Smooth muscle cell (in vitro differentiated cells): Measurements from ENCODE around the gene KRTAP7-1. TPM values are rescaled to one million over a fixed set of nuclear protein-coding genes. Genes with fewer than 3 reads are reported as not detected.

Experiments used
- DNase-seq: peaks from one replicate; lab custom pipeline; 2025; ENCODE audit not compliant: unreplicated experiment; lab: John Stamatoyannopoulos, UW
- H2AFZ ChIP-seq: fragments of 200-600 bp; sonication (generic); 2 replicates; pipeline ENCODE4 v1.6.0; 2016; ENCODE audit warnings: antibody characterized with exemption, low read depth, mild to moderate bottlenecking
- H3F3A ChIP-seq: fragments of 200-600 bp; sonication (generic); 2 replicates; pipeline ENCODE4 v1.6.0; 2017; ENCODE audit warnings: antibody characterized with exemption, low read depth
- H3K27ac ChIP-seq: fragments of 200-600 bp; sonication (generic); 2 replicates; pipeline ENCODE4 v1.5.1; 2016; ENCODE audit warnings: low read depth, mild to moderate bottlenecking
- H3K27me3 ChIP-seq: fragments of 200-600 bp; sonication (generic); 2 replicates; pipeline ENCODE4 v1.6.1; 2016; ENCODE audit warnings: low read depth, mild to moderate bottlenecking
- H3K36me3 ChIP-seq: fragments of 200-600 bp; sonication (generic); 2 replicates; pipeline ENCODE4 v1.5.1; 2016; ENCODE audit warnings: low read depth
- H3K4me1 ChIP-seq: fragments of 200-600 bp; sonication (generic); 2 replicates; pipeline ENCODE4 v1.5.1; 2016; ENCODE audit warnings: low read depth
- H3K4me2 ChIP-seq: fragments of 200-600 bp; sonication (generic); 2 replicates; pipeline ENCODE4 v1.6.0; 2016; ENCODE audit warnings: mild to moderate bottlenecking
- H3K4me3 ChIP-seq: fragments of 200-600 bp; sonication (generic); 2 replicates; pipeline ENCODE4 v1.5.1; 2016; ENCODE audit warnings: mild to moderate bottlenecking
- H3K79me2 ChIP-seq: fragments of 200-600 bp; sonication (generic); 2 replicates; pipeline ENCODE4 v1.6.0; 2016; ENCODE audit warnings: low read depth, mild to moderate bottlenecking
- H3K9ac ChIP-seq: fragments of 200-600 bp; sonication (generic); 2 replicates; pipeline ENCODE4 v1.6.0; 2016; ENCODE audit warnings: low read depth
- H3K9me3 ChIP-seq: fragments of 200-600 bp; sonication (generic); replicated peaks from 2 replicates; pipeline ENCODE4 v1.5.1; 2016; ENCODE audit warnings: low read depth
- H4K20me1 ChIP-seq: fragments of 200-600 bp; sonication (generic); 2 replicates; pipeline ENCODE4 v1.6.0; 2016; ENCODE audit warnings: low read depth
- WGBS: methylation state at CpG from one replicate; pipeline ENCODE4 v1.1.7; 2016; ENCODE audit warnings: low lambda C conversion rate; 5-methylcytosine and 5-hydroxymethylcytosine counted together
- polyA plus RNA-seq: library from polyadenylated mRNA; unstranded; fragments of >200 nt; fragmentation: Nextera tagmentation; extraction: Ambion mirVana; gene quantifications from 2 replicates; pipeline ENCODE4 v1.2.1, GENCODE V29; 2016
- total RNA-seq: library from RNA; depleted of rRNA; stranded (reverse); fragments of >200 nt; gene quantifications from 2 replicates; pipeline ENCODE4 v1.2.3, GENCODE V29; 2014
- TF ChIP-seq, protein P1 (sequence below): fragments of 200-600 bp; sonication (generic); IDR thresholded peaks from 2 replicates; pipeline ENCODE4 v1.5.1; 2017; ENCODE audit warnings: borderline replicate concordance, mild to moderate bottlenecking, antibody characterized with exemption; ENCODE audit not compliant: insufficient read depth, poor library complexity, severe bottlenecking

KRTAP7-1 gene, protein sequence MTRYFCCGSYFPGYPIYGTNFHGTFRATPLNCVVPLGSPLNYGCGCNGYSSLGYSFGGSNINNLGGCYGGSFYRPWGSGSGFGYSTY
- total RNA-seq (0.94 TPM in 1 of 2 replicates, not detected in the other), polyA plus RNA-seq (0.62 TPM in 1 of 2 replicates, not detected in the other)

DNA sequence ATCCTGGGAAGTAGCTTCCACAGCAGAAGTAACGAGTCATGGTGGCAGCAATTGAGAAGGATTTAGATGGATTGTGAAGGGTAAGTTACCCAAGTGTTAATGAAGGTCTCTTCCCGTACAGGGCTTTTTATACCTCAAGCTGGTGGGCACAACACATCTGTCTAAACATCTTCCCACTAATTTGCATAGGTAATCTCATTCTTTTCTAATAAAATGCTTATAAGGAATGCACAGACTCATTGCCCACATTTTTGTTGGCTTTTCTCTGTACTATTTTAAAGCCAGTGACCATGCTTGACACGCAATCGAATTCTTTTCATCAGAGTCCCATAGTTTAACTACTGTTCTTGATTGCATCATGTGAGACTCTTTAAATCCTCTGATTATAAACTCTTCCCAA is at the start of gene KRTAP7-1:
Gene KRTAP7-1, minus strand, starts transcription at position 101 of the 400 bp plus-strand sequence. Its CDS starts 61 bp downstream, at position 40.
- TF ChIP-seq, protein P1, sequence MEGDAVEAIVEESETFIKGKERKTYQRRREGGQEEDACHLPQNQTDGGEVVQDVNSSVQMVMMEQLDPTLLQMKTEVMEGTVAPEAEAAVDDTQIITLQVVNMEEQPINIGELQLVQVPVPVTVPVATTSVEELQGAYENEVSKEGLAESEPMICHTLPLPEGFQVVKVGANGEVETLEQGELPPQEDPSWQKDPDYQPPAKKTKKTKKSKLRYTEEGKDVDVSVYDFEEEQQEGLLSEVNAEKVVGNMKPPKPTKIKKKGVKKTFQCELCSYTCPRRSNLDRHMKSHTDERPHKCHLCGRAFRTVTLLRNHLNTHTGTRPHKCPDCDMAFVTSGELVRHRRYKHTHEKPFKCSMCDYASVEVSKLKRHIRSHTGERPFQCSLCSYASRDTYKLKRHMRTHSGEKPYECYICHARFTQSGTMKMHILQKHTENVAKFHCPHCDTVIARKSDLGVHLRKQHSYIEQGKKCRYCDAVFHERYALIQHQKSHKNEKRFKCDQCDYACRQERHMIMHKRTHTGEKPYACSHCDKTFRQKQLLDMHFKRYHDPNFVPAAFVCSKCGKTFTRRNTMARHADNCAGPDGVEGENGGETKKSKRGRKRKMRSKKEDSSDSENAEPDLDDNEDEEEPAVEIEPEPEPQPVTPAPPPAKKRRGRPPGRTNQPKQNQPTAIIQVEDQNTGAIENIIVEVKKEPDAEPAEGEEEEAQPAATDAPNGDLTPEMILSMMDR: no peak
- DNase-seq: no peak
- Histone ChIP-seq H3K36me3 (no peaks in the 10 kb centered on the region), H3K79me2 (no peaks in the 10 kb centered on the region), H3K27me3 (no peaks in the 10 kb centered on the region), H3K9me3 (no peaks in the 10 kb centered on the region), H3K9ac (no peak within 1 kb of the TSS), H4K20me1 (no peaks in the 10 kb centered on the region), H3K4me3 (no peak within 1 kb of the TSS), H3F3A (no peaks in the 10 kb centered on the region), H2AFZ (no peak within 1 kb of the TSS), H3K4me2 (no peak within 1 kb of the TSS), H3K4me1 (no peaks in the 10 kb centered on the region), H3K27ac (no peak within 1 kb of the TSS)
- WGBS: 82% methylated on average over 4 of the region's 4 CpGs

DNA sequence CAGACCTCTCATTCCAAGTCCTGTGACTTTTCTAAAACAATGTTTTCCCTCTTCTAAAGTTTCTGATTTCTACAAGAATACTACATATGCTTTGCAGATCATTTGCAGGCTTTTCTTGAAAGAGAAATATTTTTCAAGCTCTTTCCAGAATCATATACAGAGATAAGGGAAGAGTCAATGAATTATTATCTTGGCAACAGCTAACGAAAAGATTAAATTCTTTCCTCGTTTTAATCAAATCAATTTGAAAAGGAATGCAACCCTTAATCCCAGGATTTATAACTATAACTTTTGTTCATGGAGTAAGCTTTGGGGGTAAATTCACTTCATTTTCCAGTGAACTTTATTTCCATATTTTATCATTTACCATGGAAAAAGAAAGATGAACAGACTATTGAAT is 45.0 kb upstream of the KRTAP7-1 start:
- Histone ChIP-seq H3K4me2 (no peak overlapping the region), H3K9ac (no peak overlapping the region), H3K9me3 (no peaks in the 10 kb centered on the region), H3F3A (no peaks in the 10 kb centered on the region), H2AFZ (no peak overlapping the region), H3K4me3 (no peak overlapping the region), H3K79me2 (no peaks in the 10 kb centered on the region), H3K36me3 (no peaks in the 10 kb centered on the region), H3K27ac (no peak overlapping the region), H4K20me1 (no peaks in the 10 kb centered on the region), H3K27me3 (no peaks in the 10 kb centered on the region), H3K4me1 (no peaks in the 10 kb centered on the region)
- TF ChIP-seq, protein P1: no peak
- no peak for DNase-seq
- WGBS: 79% methylated on average over 2 of the region's 2 CpGs

DNA sequence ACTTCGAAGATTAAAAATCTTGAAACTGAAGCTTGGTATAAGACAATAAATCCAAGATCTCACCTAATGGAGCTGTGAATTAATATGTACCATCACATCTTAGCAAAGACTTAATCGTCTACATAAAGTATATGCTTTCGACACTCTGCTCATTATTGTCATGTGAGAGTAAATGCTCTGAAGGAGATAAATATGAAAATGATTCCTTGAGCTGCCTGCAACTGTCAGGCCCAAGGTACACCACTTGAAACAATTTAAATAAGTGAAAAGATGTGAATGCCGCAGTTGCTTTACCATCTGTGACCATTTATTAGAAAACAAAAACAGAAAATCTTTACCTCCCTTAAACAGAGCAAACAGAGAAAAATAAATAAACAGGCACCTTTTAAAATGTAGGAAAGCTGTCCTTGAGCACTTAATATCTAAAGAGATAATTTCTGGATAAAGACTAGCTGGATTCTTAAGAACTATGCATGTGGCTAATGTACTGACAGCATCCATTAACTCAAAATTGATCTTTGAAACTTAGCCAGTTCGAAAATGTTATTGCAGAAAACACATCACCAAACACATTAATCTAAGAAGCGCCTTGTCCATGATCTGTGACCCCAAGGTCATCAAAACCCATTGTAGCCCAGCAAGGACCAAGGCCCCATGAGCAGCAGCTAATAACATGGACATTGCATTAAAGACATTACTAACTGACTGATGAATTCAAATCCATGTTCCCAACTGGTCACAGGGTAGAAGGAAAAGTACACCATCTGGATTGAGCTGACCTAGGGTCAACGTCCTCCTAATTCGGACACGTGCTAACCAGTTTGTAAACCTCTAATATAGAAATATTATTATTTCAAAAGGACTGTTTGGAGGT is 18.3 kb upstream of the KRTAP7-1 start:
- Histone ChIP-seq H3K4me1 (no peaks in the 10 kb centered on the region), H3K27ac (no peak overlapping the region), H3K36me3 (no peaks in the 10 kb centered on the region), H3K9ac (no peak overlapping the region), H3K4me2 (no peak overlapping the region), H3F3A (no peaks in the 10 kb centered on the region), H3K27me3 (no peaks in the 10 kb centered on the region), H3K79me2 (no peaks in the 10 kb centered on the region), H4K20me1 (no peaks in the 10 kb centered on the region), H2AFZ (no peak overlapping the region), H3K9me3 (no peaks in the 10 kb centered on the region), H3K4me3 (no peak overlapping the region)
- DNase-seq: no peak
- TF ChIP-seq, protein P1: no peak
- WGBS: 85% methylated on average over 9 of the region's 9 CpGs
